WTC11 (cell line): Measurements from ENCODE around the gene SARDH. TPM values are rescaled to one million over a fixed set of nuclear protein-coding genes. Genes with fewer than 3 reads are reported as not detected.
A peak's percentile ranks its signal among the peaks of the same experiment; 100 is the strongest.

Experiments
- ATAC-seq: fragments of 200-7000 bp; cut with Tn5 transposase; 2 replicates; pipeline ENCODE4 v1.10.0; 2021; ENCODE audit warnings: mild to moderate bottlenecking, moderate library complexity
- CTCF ChIA-PET: fragments of 300-600 bp; sonication (Branson Sonifier 250); formaldehyde crosslinking; loops from one replicate; lab custom pipeline; 2021; ENCODE audit warnings: antibody characterized with exemption; lab: Charles Lee
- POLR2A ChIA-PET: fragments of 350-600 bp; sonication (Branson Sonifier 250); formaldehyde crosslinking; loops from one replicate; lab custom pipeline; 2021; ENCODE audit warnings: antibody characterized with exemption; lab: Charles Lee
- DNase-seq: peaks from one replicate; pipeline ENCODE4 v3.0.0; 2021; ENCODE audit warnings: low spot score
- H3K27ac Mint-ChIP-seq: 2 replicates; pipeline ENCODE4 v1.8.0; 2021; ENCODE audit warnings: mixed read lengths
- H3K27me3 Mint-ChIP-seq: 2 replicates; pipeline ENCODE4 v1.8.0; 2021; ENCODE audit warnings: low read depth, mild to moderate bottlenecking, moderate library complexity, mixed read lengths
- H3K36me3 Mint-ChIP-seq: 2 replicates; pipeline ENCODE4 v1.8.0; 2021; ENCODE audit warnings: mixed read lengths
- H3K4me1 Mint-ChIP-seq: 2 replicates; pipeline ENCODE4 v1.8.0; 2022; ENCODE audit warnings: mixed read lengths
- H3K4me3 Mint-ChIP-seq: 2 replicates; pipeline ENCODE4 v1.8.0; 2021; ENCODE audit warnings: mild to moderate bottlenecking, moderate library complexity, mixed read lengths
- H3K9me3 Mint-ChIP-seq: 2 replicates; pipeline ENCODE4 v1.8.0; 2021; ENCODE audit warnings: mixed read lengths
- CBFB ChIP-seq: sonication (generic); formaldehyde crosslinking; IDR thresholded peaks from 2 replicates; pipeline ENCODE4 v1.8.1; 2022; ENCODE audit warnings: mild to moderate bottlenecking, low read depth, missing genetic modification reagents
- FOXK1 ChIP-seq: sonication (generic); formaldehyde crosslinking; IDR thresholded peaks from 2 replicates; pipeline ENCODE4 v1.8.0; 2022; ENCODE audit warnings: mild to moderate bottlenecking, moderate library complexity, missing genetic modification reagents
- GABPB1 ChIP-seq: sonication (generic); formaldehyde crosslinking; IDR thresholded peaks from 2 replicates; pipeline ENCODE4 v1.8.1; 2023; ENCODE audit warnings: mild to moderate bottlenecking, missing genetic modification reagents
- HMGA2 ChIP-seq: fragments of 250-450 bp; sonication (Bioruptor Pico); IDR thresholded peaks from 2 replicates; pipeline ENCODE4 v1.4.0; 2021; ENCODE audit warnings: mild to moderate bottlenecking, moderate library complexity
- KAT7 ChIP-seq: sonication (generic); formaldehyde crosslinking; IDR thresholded peaks from 2 replicates; pipeline ENCODE4 v1.8.1; 2023; ENCODE audit warnings: missing genetic modification reagents, mild to moderate bottlenecking, borderline replicate concordance
- MXD4 ChIP-seq: fragments of 250-450 bp; sonication (Bioruptor Pico); IDR thresholded peaks from 2 replicates; pipeline ENCODE4 v1.8.0; 2021; ENCODE audit warnings: mild to moderate bottlenecking, moderate library complexity, borderline replicate concordance
- PRRX2 ChIP-seq: fragments of 250-450 bp; sonication (Bioruptor Pico); IDR thresholded peaks from 2 replicates; pipeline ENCODE4 v1.8.0; 2021; ENCODE audit warnings: mild to moderate bottlenecking
- RELA ChIP-seq: sonication (generic); formaldehyde crosslinking; IDR thresholded peaks from 2 replicates; pipeline ENCODE4 v1.8.1; 2022; ENCODE audit warnings: missing genetic modification reagents, mild to moderate bottlenecking, borderline replicate concordance
- SOX15 ChIP-seq: fragments of 250-450 bp; sonication (Bioruptor Pico); IDR thresholded peaks from 2 replicates; pipeline ENCODE4 v1.9.0; 2021; ENCODE audit warnings: mild to moderate bottlenecking
- TEAD1 ChIP-seq: sonication (generic); formaldehyde crosslinking; IDR thresholded peaks from 2 replicates; pipeline ENCODE4 v1.8.0; 2022; ENCODE audit warnings: mild to moderate bottlenecking, missing genetic modification reagents
- USF2 ChIP-seq: sonication (generic); formaldehyde crosslinking; IDR thresholded peaks from 2 replicates; pipeline ENCODE4 v1.8.1; 2023; ENCODE audit warnings: mild to moderate bottlenecking, missing genetic modification reagents, moderate library complexity
- ZNF138 ChIP-seq: sonication (generic); formaldehyde crosslinking; conservative IDR thresholded peaks from 2 replicates; pipeline ENCODE4 v1.8.1; 2022; ENCODE audit warnings: mild to moderate bottlenecking, moderate library complexity, missing genetic modification reagents
- ZNF232 ChIP-seq: sonication (generic); formaldehyde crosslinking; IDR thresholded peaks from 2 replicates; pipeline ENCODE4 v1.8.0; 2022; ENCODE audit warnings: mild to moderate bottlenecking, missing genetic modification reagents
- ZNF396 ChIP-seq: fragments of 250-450 bp; sonication (Bioruptor Pico); IDR thresholded peaks from 2 replicates; pipeline ENCODE4 v1.8.0; 2021; ENCODE audit warnings: mild to moderate bottlenecking, moderate library complexity, borderline replicate concordance
- total RNA-seq: library from RNA; stranded (reverse); gene quantifications from 3 replicates; pipeline ENCODE4 v1.2.3, GENCODE V29; 2021
- TF ChIP-seq, protein P1 (sequence below): fragments of 250-450 bp; sonication (Bioruptor Pico); IDR thresholded peaks from 2 replicates; pipeline ENCODE4 v1.8.0; 2021; ENCODE audit warnings: mild to moderate bottlenecking
- TF ChIP-seq, protein P2 (sequence below): fragments of 200-600 bp; IDR thresholded peaks from 2 replicates; pipeline ENCODE4 v1.8.0; 2022; ENCODE audit warnings: antibody characterized with exemption

SARDH gene
- total RNA-seq, 1 experiment from 2014 or later = 8.5 TPM

DNA sequence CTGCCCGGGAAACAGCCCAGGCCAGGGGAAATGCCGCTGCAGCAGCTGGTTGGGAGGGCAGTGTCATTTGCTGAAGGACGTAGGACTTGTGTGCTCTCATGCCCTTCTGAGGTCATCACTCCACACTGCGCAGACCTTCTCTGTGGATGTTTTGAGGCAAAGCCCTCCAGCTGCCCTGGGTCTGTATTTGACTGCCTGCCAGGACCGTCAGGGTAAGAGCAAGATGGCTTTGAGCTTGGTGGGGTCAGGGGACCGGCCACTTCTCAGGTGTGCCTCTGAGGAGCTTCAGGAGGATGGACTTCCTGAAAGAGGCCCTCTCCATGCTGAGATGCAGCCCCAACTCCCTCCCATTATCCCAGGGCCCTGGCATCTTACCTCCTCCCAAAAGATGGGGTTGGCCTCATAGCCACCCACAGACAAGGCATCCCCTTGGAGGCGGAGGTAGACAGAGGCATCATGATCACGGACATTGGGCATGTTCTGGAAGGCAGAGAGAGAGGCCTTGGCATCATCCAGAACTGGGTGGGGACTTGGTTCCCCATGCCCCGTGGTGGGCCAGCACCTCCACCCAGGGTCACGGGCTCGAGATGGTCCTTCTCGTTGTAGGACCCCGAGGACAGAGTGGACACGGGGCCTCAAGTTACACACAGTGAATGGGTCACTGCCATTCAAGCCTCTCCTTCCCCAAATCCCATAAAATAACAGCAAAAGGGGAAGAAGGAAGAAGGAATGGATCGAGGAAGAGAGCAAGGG lies 19.4 kb downstream of the SARDH start (continued):
- TF ChIP-seq SOX15 (no peak), RELA (CRISPR knock-in tag) (no peak), TEAD1 (CRISPR knock-in tag) (no peak), MXD4 (no peak), GABPB1 (no peak)

GRCh38 chr9:133717113-133718031 lies 20.8 kb downstream of the SARDH start:
- TF ChIP-seq FOXK1 (CRISPR knock-in tag) (no peak), ZNF138 (CRISPR knock-in tag) (no peak)

GRCh38 chr9:133716564-133717112 lies 21.5 kb downstream of the SARDH start:
- ATAC-seq (no peak), DNase-seq (no peak)
- peaks cover 5% of the 10 kb centered on the region for H3K36me3 Mint-ChIP-seq
- TF ChIP-seq KAT7 (CRISPR knock-in tag) (no peak), HMGA2 (CRISPR knock-in tag) (no peak), ZNF232 (CRISPR knock-in tag) (no peak), PRRX2 (CRISPR knock-in tag) (no peak)
- TF ChIP-seq, protein P1, sequence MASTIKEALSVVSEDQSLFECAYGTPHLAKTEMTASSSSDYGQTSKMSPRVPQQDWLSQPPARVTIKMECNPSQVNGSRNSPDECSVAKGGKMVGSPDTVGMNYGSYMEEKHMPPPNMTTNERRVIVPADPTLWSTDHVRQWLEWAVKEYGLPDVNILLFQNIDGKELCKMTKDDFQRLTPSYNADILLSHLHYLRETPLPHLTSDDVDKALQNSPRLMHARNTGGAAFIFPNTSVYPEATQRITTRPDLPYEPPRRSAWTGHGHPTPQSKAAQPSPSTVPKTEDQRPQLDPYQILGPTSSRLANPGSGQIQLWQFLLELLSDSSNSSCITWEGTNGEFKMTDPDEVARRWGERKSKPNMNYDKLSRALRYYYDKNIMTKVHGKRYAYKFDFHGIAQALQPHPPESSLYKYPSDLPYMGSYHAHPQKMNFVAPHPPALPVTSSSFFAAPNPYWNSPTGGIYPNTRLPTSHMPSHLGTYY (CRISPR knock-in tag) = no peak
- H3K27me3 Mint-ChIP-seq = no peaks in the 10 kb centered on the region; the same call in 1 of the 2 replicates
- CTCF ChIA-PET = interaction anchor here (1.2 to 3.5 kb wide), 7 partner anchors 26 to 173 kb away, joined by 3 to 17 read pairs (median 3); no protein-coding TSS in a partner anchor
- no peak overlapping the region for H3K27ac Mint-ChIP-seq
- POLR2A ChIA-PET = interaction anchor here (0.8 kb wide), 1 partner anchor 22 kb away, joined by 3 read pairs; the partner anchor contains the start of gene SARDH
- peaks cover 10% of the 10 kb centered on the region for H3K9me3 Mint-ChIP-seq
- no peak overlapping the region for H3K4me3 Mint-ChIP-seq
- peaks cover 5% of the 10 kb centered on the region for H3K4me1 Mint-ChIP-seq

More at GRCh38 chr9:133717113-133718031, 20.8 kb downstream of the SARDH start:
- peaks cover 5% of the 10 kb centered on the region for H3K4me1 Mint-ChIP-seq
- no peak overlapping the region for H3K27ac Mint-ChIP-seq
- ChIA-PET POLR2A (no interaction called here), CTCF (interaction anchor here (1.5 to 1.7 kb wide), 2 partner anchors 26 to 174 kb away, joined by 3 to 7 read pairs; no protein-coding TSS in a partner anchor)
- H3K4me3 Mint-ChIP-seq = no peak overlapping the region
- H3K9me3 Mint-ChIP-seq = peaks cover 10% of the 10 kb centered on the region
- H3K27me3 Mint-ChIP-seq = no peaks in the 10 kb centered on the region; the same call in 1 of the 2 replicates
- ATAC-seq (no peak), DNase-seq (no peak)
- peaks cover 5% of the 10 kb centered on the region for H3K36me3 Mint-ChIP-seq

GRCh38 chr9:133715866-133716563 lies 22.1 kb downstream of the SARDH start:
- peak; percentile 87 for ATAC-seq
- POLR2A ChIA-PET = interaction anchor here (0.8 kb wide), 1 partner anchor 22 kb away, joined by 3 read pairs; the partner anchor contains the start of gene SARDH
- H3K36me3 Mint-ChIP-seq = peaks cover 5% of the 10 kb centered on the region
- H3K4me3 Mint-ChIP-seq = no peak overlapping the region
- TF ChIP-seq, protein P2, sequence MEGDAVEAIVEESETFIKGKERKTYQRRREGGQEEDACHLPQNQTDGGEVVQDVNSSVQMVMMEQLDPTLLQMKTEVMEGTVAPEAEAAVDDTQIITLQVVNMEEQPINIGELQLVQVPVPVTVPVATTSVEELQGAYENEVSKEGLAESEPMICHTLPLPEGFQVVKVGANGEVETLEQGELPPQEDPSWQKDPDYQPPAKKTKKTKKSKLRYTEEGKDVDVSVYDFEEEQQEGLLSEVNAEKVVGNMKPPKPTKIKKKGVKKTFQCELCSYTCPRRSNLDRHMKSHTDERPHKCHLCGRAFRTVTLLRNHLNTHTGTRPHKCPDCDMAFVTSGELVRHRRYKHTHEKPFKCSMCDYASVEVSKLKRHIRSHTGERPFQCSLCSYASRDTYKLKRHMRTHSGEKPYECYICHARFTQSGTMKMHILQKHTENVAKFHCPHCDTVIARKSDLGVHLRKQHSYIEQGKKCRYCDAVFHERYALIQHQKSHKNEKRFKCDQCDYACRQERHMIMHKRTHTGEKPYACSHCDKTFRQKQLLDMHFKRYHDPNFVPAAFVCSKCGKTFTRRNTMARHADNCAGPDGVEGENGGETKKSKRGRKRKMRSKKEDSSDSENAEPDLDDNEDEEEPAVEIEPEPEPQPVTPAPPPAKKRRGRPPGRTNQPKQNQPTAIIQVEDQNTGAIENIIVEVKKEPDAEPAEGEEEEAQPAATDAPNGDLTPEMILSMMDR = peak; percentile 23; the same call in 1 of the 2 replicates
- TF ChIP-seq ZNF396 (CRISPR knock-in tag) (no peak), CBFB (CRISPR knock-in tag) (no peak), USF2 (CRISPR knock-in tag) (peak; percentile 28; the same call in 1 of the 2 replicates)
- TF ChIP-seq, all 79 proteins: peak for 2
- peak overlapping the region; percentile 23; the same call in 1 of the 2 replicates for H3K27ac Mint-ChIP-seq
- CTCF ChIA-PET = interaction anchor here (0.6 to 4.1 kb wide), 28 partner anchors 11 to 344 kb away, joined by 3 to 17 read pairs (median 3); partner anchors contain the start of genes CACFD1, FAM163B and SARDH
- H3K27me3 Mint-ChIP-seq = no peaks in the 10 kb centered on the region
- peaks cover 8% of the 10 kb centered on the region for H3K9me3 Mint-ChIP-seq
- H3K4me1 Mint-ChIP-seq = peaks cover 5% of the 10 kb centered on the region
- peak; percentile 61 for DNase-seq
